Dorsolateral prefrontal cortex (tissue), 118 donors: Measurements from ENCODE around the gene TMEM115. TPM values are rescaled to one million over a fixed set of nuclear protein-coding genes. Genes with fewer than 3 reads are reported as not detected.

Source experiments
- total RNA-seq, 120 experiments: library from RNA; stranded (reverse); gene quantifications; one replicate each; pipeline versions ENCODE4 v1.2.3 to v1.2.4, GENCODE V29; 2022

The TMEM115 gene
- total RNA-seq, 120 experiments from 2014 or later: 19.2 to 33.5 (median 26.4) TPM

Other genes with a start within 250 kb of the TMEM115 start
- 10 to 100 TPM in 39 of 120 experiments, 1 to 10 TPM in 81; 1.9 to 30.3 (median 8.3) TPM for gene SEMA3F, start 204.2 kb downstream of the TMEM115 start, total RNA-seq
- gene GNAT1, start 167.9 kb downstream of the TMEM115 start, total RNA-seq: 1 to 10 TPM in 1 of 120 experiments, under 1 TPM in 13, not detected in 106; 0.20 to 1.6 (median 0.31) TPM
- 10 to 100 TPM; 12.5 to 71.4 (median 28.5) TPM for gene SLC38A3, start 154.2 kb downstream of the TMEM115 start, total RNA-seq
- gene GNAI2, start 123.3 kb downstream of the TMEM115 start, total RNA-seq: 100 to 1,000 TPM; 117 to 240 (median 161) TPM
- 100 to 1,000 TPM in 85 of 120 experiments, 10 to 100 TPM in 35; 36.0 to 486 (median 135) TPM for gene SEMA3B, start 90.4 kb downstream of the TMEM115 start, total RNA-seq
- 1 to 10 TPM in 95 of 120 experiments, under 1 TPM in 23, not detected in 2; 0.31 to 7.4 (median 1.7) TPM for gene LSMEM2, start 80.4 kb downstream of the TMEM115 start, total RNA-seq
- 10 to 100 TPM; 15.0 to 46.2 (median 28.8) TPM for gene IFRD2, start 67.1 kb downstream of the TMEM115 start, total RNA-seq
- 10 to 100 TPM in 25 of 120 experiments, 1 to 10 TPM in 95; 3.0 to 14.8 (median 8.4) TPM for gene HYAL3, start 60.1 kb downstream of the TMEM115 start, total RNA-seq
- gene NAA80, start 60.1 kb downstream of the TMEM115 start, total RNA-seq: 10 to 100 TPM in 119 of 120 experiments, 1 to 10 TPM in 1; 10.0 to 30.3 (median 19.2) TPM
- gene HYAL1, start 55.9 kb downstream of the TMEM115 start, total RNA-seq: 1 to 10 TPM; 1.1 to 8.1 (median 3.0) TPM
- 10 to 100 TPM in 113 of 120 experiments, 1 to 10 TPM in 7; 8.2 to 50.6 (median 18.6) TPM for gene HYAL2, start 36.8 kb downstream of the TMEM115 start, total RNA-seq
- 10 to 100 TPM; 29.2 to 71.0 (median 52.4) TPM for gene TUSC2, start 31.3 kb downstream of the TMEM115 start, total RNA-seq
- 10 to 100 TPM; 10.1 to 23.5 (median 15.5) TPM for gene RASSF1, start 18.7 kb downstream of the TMEM115 start, total RNA-seq
- gene ZMYND10, start 13.8 kb downstream of the TMEM115 start, total RNA-seq: 1 to 10 TPM; 1.1 to 7.6 (median 3.1) TPM
- gene NPRL2, start 8.7 kb downstream of the TMEM115 start, total RNA-seq: 10 to 100 TPM; 24.6 to 51.7 (median 35.3) TPM
- 10 to 100 TPM in 113 of 120 experiments, 1 to 10 TPM in 7; 7.6 to 20.0 (median 13.4) TPM for gene CYB561D2, start 8.7 kb downstream of the TMEM115 start, total RNA-seq
- 10 to 100 TPM in 119 of 120 experiments, 1 to 10 TPM in 1; 6.2 to 28.5 (median 17.0) TPM for gene CACNA2D2, start 144.1 kb upstream of the TMEM115 start, total RNA-seq
- gene C3orf18, start 208.2 kb upstream of the TMEM115 start, total RNA-seq: 10 to 100 TPM; 22.0 to 50.0 (median 37.9) TPM
- gene HEMK1, start 210.0 kb upstream of the TMEM115 start, total RNA-seq: 10 to 100 TPM in 115 of 120 experiments, 1 to 10 TPM in 5; 8.6 to 22.8 (median 14.2) TPM